Heart left ventricle (tissue), 13 donors: ENCODE measurements around the gene IFT122.

Source experiments
- POLR2A ChIP-seq, 2 donors: fragments of 450-650 bp; IDR thresholded peaks; one replicate each; pipeline ENCODE4 v1.6.1; 2017; ENCODE audit warnings: antibody characterized with exemption in 2 of 2, mild to moderate bottlenecking in 2 of 2, moderate library complexity in 2 of 2
- TF ChIP-seq, protein P1 (sequence below), 12 donors: fragments of 200-600 bp; sonication (generic) in 4 of 12; IDR thresholded peaks; one replicate each; pipeline versions ENCODE4 v1.5.0 to v1.8.0; 2018 to 2022; ENCODE audit warnings: antibody characterized with exemption in 12 of 12, mild to moderate bottlenecking in 5 of 12
- donor health status: ischemic (EF 13 %, LVEDD 7.1; RV severe dilation, severe dysfunction).
- donor health status: DM: no; HTN: yes; CAD: no.
- donor health status: DM: no; HTN: no; CAD: no.
- donor health status: ischemic (EF 25% LVEDD 6.9; RV normal size, moderate dysfunction).
- donor health status: ischemic (EF 25% LVEDD 5.7; RV mildly dilated, moderate dysfunction).
- donor health status: ischemic (EF 35%, LVEDD 5.7; RV mildly dilated, moderate dysfunction).
- donor health status: nonischemic (EF 11% LVEDD 7.7; RV severe dilation, severe dysfunction).
- donor health status: DM: yes; HTN: yes; CAD: no.
- donor health status: PGD.
- donor health status: ischemic (EF 29% LVEDD 5.4; RV normal size, mild dysfunction).
- donor health status: nonischemic (EF 23%, LVEDD 6.1; RV moderate dilation, normal function).

DNA sequence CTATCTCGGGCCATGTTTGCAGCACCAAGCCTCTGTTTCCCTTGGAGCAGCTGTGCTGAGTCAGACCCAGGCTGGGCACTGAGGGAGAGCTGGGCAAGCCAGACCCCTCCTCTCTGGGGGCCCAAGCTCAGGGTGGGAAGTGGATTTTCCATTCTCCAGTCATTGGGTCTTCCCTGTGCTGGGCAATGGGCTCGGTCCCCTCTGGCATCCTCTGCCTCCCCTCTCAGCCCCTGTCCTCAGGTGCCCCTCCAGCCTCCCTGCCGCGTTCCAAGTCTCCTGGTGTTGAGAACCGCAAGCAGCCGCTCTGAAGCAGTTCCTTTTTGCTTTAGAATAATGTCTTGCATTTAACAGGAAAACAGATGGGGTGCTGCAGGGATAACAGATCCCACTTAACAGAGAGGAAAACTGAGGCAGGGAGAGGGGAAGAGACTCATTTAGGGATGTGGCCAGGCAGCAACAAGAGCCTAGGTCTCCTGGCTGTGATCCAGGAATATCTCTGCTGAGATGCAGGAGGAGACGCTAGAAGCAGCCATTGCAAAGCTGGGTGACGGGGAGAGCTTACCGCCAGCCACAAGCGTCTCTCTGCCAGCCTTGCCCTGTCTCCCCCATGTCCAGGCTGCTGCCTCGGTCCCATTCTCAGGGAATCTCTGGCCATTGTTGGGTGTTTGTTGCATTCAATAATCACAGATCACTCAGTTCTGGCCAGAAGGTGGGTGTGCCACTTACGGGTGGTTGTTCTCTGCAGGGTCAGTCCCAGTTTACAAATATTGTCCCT, 89.6 kb downstream of the IFT122 start:
- TF ChIP-seq, protein P1, sequence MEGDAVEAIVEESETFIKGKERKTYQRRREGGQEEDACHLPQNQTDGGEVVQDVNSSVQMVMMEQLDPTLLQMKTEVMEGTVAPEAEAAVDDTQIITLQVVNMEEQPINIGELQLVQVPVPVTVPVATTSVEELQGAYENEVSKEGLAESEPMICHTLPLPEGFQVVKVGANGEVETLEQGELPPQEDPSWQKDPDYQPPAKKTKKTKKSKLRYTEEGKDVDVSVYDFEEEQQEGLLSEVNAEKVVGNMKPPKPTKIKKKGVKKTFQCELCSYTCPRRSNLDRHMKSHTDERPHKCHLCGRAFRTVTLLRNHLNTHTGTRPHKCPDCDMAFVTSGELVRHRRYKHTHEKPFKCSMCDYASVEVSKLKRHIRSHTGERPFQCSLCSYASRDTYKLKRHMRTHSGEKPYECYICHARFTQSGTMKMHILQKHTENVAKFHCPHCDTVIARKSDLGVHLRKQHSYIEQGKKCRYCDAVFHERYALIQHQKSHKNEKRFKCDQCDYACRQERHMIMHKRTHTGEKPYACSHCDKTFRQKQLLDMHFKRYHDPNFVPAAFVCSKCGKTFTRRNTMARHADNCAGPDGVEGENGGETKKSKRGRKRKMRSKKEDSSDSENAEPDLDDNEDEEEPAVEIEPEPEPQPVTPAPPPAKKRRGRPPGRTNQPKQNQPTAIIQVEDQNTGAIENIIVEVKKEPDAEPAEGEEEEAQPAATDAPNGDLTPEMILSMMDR (IDR thresholded peaks at IDR 0.05) = no peak
- TF ChIP-seq POLR2A (IDR thresholded peaks at IDR 0.05) = no peak
